IPS-18c (cell line): Measurements from ENCODE around the gene NIT1.

Source experiments
- H3K4me3 ChIP-seq: 2 replicates; pipeline ENCODE4 v1.7.0; 2013; ENCODE audit warnings: low read depth, mild to moderate bottlenecking, low read length, moderate library complexity; ENCODE audit not compliant: insufficient read depth
- H3K9me3 ChIP-seq: one replicate; pipeline ENCODE4 v1.6.1; 2013; ENCODE audit warnings: mild to moderate bottlenecking, low read length, moderate library complexity; ENCODE audit not compliant: control insufficient read depth, insufficient read depth

The NIT1 gene

DNA sequence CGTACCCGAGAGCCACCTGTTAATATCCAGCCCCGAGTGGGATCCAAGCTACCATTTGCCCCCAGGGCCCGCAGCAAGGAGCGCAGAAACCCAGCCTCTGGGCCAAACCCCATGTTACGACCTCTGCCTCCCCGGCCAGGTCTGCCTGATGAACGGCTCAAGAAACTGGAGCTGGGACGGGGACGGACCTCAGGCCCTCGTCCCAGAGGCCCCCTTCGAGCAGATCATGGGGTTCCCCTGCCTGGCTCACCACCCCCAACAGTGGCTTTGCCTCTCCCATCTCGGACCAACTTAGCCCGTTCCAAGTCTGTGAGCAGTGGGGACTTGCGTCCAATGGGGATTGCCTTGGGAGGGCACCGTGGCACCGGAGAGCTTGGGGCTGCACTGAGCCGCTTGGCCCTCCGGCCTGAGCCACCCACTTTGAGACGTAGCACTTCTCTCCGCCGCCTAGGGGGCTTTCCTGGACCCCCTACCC is 42.8 kb downstream of the NIT1 start:
- no peaks in the 10 kb centered on the region for H3K9me3 ChIP-seq
- H3K4me3 ChIP-seq: no peak overlapping the region

DNA sequence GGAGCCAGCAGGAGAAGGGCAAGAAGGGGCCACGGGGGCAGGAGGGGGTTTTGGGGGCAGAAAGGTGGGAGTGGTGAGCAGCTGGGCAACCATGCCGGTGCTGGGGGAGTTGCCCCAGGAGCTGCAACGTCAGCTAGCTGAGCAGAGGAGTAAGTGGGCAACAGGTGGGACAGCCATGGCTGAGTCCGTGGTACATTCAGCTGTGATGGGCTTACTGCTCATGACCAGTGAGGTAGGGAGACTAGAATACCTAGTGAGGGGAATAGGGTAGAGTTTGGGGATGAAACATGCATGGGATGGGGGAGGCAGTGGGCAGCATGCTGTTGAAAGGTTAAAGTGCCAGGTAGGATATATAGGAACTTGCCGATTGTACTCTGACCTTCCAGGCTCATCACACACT is 43.7 kb downstream of the NIT1 start:
- no peaks in the 10 kb centered on the region for H3K9me3 ChIP-seq

DNA sequence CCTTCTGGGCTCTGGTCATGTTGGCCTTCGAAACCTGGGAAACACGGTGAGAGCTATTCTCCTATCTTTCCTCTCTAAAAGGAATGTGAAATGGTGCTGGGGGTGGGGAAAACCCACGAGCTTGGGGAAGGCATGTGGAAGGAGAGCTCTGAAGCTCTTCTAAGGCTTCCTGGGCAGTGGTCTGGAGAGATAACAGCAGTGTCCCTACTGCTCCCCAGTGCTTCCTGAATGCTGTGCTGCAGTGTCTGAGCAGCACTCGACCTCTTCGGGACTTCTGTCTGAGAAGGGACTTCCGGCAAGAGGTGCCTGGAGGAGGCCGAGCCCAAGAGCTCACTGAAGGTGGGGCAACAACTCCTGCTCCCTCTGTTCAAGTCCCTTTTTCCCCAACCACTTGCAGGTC is 44.1 kb downstream of the NIT1 start:
- H3K4me3 ChIP-seq: no peak overlapping the region
- H3K9me3 ChIP-seq: no peaks in the 10 kb centered on the region

More for the DNA sequence above, 43.7 kb downstream of the NIT1 start:
- H3K4me3 ChIP-seq: no peak overlapping the region

DNA sequence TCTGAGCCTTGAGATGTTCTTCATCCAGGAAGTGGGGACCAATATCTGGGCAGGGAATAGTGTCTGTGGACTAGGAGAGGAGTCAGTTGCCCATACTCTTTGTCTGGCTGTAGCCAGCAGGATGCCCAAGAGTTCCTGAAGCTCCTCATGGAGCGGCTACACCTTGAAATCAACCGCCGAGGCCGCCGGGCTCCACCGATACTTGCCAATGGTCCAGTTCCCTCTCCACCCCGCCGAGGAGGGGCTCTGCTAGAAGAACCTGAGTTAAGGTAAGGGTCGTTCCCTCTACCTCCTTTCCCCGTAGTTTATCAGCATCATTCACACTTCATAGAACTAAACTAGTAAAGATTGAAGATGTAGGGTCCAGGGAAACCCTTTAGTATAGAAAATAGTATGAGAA is 44.9 kb downstream of the NIT1 start:
- H3K4me3 ChIP-seq: no peak overlapping the region
- no peaks in the 10 kb centered on the region for H3K9me3 ChIP-seq

DNA sequence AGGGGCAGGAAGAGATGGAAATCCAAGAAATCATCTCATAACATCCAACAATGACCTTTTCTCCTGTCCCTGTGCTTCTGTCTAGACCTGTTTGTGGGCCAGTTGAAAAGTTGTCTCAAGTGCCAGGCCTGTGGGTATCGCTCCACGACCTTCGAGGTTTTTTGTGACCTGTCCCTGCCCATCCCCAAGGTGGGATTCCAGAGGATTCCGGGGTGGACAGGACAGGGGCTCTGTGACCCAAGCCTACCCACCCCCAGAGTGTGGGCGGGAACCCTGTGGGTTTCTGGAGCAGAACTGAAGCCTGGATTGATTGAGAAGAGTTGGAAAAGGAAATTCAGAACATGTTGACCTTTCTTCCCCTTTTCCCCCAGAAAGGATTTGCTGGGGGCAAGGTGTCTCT is 45.9 kb downstream of the NIT1 start:
- Histone ChIP-seq H3K4me3 (no peak overlapping the region), H3K9me3 (no peaks in the 10 kb centered on the region)

DNA sequence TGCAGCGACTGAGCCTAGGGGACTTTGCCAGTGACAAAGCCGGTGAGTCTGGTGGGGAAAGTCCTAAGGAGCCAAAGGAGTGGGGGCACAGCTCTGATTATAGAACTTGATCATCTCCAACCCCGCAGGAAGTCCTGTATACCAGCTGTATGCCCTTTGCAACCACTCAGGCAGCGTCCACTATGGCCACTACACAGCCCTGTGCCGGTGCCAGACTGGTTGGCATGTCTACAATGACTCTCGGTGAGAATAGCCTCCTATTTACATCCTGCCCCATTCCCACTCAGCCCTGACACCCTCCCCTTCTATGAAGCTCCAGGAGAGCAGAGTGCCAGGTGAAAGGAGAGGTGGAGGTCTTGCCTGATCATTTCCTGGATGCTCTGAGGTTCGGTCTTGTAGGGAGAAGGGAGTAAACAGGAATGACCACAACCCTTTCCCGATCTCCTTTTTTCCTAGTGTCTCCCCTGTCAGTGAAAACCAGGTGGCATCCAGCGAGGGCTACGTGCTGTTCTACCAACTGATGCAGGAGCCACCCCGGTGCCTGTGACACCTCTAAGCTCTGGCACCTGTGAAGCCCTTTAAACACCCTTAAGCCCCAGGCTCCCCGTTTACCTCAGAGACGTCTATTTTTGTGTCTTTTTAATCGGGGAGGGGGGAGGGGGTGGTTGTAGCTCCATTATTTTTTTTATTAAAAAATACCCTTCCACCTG is 47.2 kb downstream of the NIT1 start:
- Histone ChIP-seq H3K9me3 (no peaks in the 10 kb centered on the region), H3K4me3 (no peak overlapping the region; the same call in 1 of the 2 replicates)

DNA sequence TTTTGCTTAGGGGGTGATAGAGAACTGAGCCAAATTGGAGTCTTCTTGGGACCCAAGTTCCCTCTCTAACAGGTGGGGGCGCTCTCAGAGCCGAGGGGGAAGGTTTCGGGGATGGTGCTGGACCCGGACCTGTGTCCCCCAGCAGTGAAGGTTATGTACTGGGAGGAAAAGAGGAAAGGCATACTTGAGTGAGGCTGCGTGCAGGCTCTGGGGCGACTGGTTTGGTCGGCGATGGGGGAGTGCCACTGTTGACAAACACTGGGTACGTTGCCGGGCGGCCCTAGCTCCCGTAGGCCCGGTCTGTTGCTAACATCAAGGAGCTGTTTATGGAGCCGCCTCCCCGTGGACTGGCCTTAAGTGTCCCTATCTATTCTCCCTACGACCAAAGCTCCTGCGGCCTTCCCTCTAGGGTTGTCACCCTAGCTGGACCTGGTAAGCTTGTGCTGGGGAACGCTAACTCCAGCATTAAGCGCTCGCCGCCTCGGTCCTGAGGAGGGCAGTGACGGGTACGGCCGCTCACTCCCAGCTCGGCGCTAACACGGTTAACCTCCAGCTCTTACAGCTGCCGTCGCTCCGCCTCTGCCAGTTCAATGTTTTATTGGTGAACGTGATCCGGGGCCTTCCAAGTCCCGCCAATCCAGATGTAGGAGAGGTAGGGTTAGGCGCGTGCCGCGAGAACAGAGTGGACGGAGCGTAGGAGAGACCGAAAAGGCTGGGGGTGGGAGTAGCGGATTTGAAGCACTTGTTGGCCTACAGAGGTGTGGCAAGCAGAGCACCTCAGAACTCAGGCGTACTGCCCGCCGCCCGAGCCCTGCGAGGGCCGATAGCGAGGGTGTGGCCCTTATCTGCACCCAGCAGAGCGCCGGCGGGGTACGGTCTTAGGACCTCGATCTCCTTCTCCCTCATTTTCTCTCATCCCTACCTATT is 48.1 kb downstream of the NIT1 start, which contains the start of gene PPOX:
Gene PPOX, plus strand, starts transcription at position 685 of the 927 bp plus-strand sequence. CDS start 422 bp downstream, outside the sequence.
- no peaks in the 10 kb centered on the region for H3K9me3 ChIP-seq
- peak within 1 kb of the TSS; percentile 98 for H3K4me3 ChIP-seq

DNA sequence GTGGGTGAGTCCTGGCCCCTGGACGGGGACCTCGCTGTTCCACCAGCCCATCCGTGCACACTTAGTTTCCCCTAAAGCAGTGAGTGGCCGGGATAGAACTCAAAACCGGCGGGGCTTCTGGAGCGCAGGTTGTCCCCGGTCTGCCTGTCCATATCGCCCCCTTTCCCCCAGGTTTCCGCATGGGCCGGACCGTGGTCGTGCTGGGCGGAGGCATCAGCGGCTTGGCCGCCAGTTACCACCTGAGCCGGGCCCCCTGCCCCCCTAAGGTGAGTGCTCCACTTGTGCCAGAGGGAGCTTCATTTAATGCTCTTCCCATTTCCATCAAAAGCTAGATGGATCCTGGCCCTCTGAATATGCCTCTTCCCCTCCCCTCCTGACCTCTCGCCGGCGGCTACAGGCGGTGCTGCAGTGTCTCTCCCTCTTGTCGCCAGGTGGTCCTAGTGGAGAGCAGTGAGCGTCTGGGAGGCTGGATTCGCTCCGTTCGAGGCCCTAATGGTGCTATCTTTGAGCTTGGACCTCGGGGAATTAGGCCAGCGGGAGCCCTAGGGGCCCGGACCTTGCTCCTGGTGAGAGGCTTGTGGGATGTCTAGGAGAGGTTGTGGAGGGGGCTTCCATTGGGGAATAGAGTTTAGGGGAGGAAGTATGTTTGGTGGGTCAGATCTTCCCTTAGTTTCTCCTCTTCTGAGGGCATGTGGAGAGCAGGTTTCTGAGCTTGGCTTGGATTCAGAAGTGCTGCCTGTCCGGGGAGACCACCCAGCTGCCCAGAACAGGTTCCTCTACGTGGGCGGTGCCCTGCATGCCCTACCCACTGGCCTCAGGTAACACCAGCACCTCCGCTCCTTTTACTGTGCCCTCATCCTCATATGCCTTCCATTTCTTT is 49.0 kb downstream of the NIT1 start:
- Histone ChIP-seq H3K9me3 (no peaks in the 10 kb centered on the region), H3K4me3 (peak overlapping the region; percentile 98)

DNA sequence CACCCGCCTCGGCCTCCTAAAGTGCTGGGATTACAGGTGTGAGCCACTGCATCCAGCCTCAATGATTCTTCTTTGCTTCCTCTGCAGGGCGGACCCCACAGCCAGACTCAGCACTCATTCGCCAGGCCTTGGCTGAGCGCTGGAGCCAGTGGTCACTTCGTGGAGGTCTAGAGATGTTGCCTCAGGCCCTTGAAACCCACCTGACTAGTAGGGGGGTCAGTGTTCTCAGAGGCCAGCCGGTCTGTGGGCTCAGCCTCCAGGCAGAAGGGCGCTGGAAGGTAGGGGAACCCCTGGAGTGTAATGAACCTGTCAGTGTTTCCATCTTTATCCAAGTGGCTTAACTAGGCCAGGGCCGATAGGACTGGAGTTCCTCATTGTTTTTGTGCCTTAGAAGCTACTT is 51.0 kb downstream of the NIT1 start:
- H3K9me3 ChIP-seq: no peaks in the 10 kb centered on the region
- no peak overlapping the region for H3K4me3 ChIP-seq
